H1 (cell line): ENCODE measurements around the gene DPP10. TPM values are rescaled to one million over a fixed set of nuclear protein-coding genes. Genes with fewer than 3 reads are reported as not detected.

Experiments
- CTCF ChIA-PET: fragments of 300-600 bp; sonication (Branson Sonifier 250); formaldehyde crosslinking; loops from one replicate; lab custom pipeline; 2021; ENCODE audit not compliant: partially characterized antibody; lab: Charles Lee
- POLR2A ChIA-PET: fragments of 300-600 bp; sonication (Branson Sonifier 250); formaldehyde crosslinking; loops from one replicate; lab custom pipeline; 2021; ENCODE audit warnings: inconsistent platforms; ENCODE audit not compliant: partially characterized antibody; lab: Charles Lee
- DNase-seq, 2 experiments: peaks; one replicate each; pipeline versions ENCODE4 v3.0.0 to v3.0.0-alpha.2; 2010 to 2022; ENCODE audit warnings: low spot score in 2 of 2, low read depth in 1 of 2, mixed read lengths in 1 of 2
- FAIRE-seq: peaks from 2 replicates; lab custom pipeline; 2011; peaks lifted over from hg19 to GRCh38; lab: Jason Lieb, UNC
- H2AFZ ChIP-seq: 2 replicates; pipeline ENCODE4 v1.8.1; 2012; ENCODE audit warnings: low read length, inconsistent platforms
- H2AK5ac ChIP-seq: 2 replicates; pipeline ENCODE4 v1.6.1; 2013; ENCODE audit warnings: low read depth, low read length
- H2BK120ac ChIP-seq: replicated peaks from 2 replicates; pipeline ENCODE3; 2013; ENCODE audit warnings: low read depth, low read length, inconsistent platforms
- H2BK12ac ChIP-seq: 2 replicates; pipeline ENCODE4 v1.6.1; 2013; ENCODE audit warnings: low read depth, low read length
- H2BK15ac ChIP-seq: 2 replicates; pipeline ENCODE4 v1.6.1; 2013; ENCODE audit warnings: low read length
- H2BK20ac ChIP-seq: 2 replicates; pipeline ENCODE4 v1.6.1; 2013; ENCODE audit warnings: low read length
- H2BK5ac ChIP-seq: 2 replicates; pipeline ENCODE4 v1.6.1; 2013; ENCODE audit warnings: low read depth, low read length
- H3K14ac ChIP-seq: 2 replicates; pipeline ENCODE4 v1.6.1; 2013; ENCODE audit warnings: inconsistent platforms; ENCODE audit not compliant: insufficient read length
- H3K18ac ChIP-seq: 2 replicates; pipeline ENCODE4 v1.6.1; 2013; ENCODE audit warnings: low read length; ENCODE audit errors: extremely low read depth
- H3K23ac ChIP-seq: 2 replicates; pipeline ENCODE4 v1.6.1; 2013; ENCODE audit warnings: inconsistent platforms; ENCODE audit not compliant: insufficient read length
- H3K23me2 ChIP-seq: 2 replicates; pipeline ENCODE4 v1.6.1; 2013; ENCODE audit warnings: low read depth, low read length
- H3K27ac ChIP-seq: 2 replicates; pipeline ENCODE4 v1.6.1; 2011; ENCODE audit warnings: low read depth, low read length, inconsistent platforms
- H3K27me3 ChIP-seq, 4 experiments: replicated peaks in 1 of 4; 1 replicate in 1 of 4; 2 replicates in 3 of 4; pipeline versions ENCODE4 v1.6.1 to v1.8.1; 2011 to 2013; ENCODE audit warnings: low read length in 3 of 4, mild to moderate bottlenecking in 3 of 4, inconsistent platforms in 2 of 4, mixed read lengths in 2 of 4, moderate library complexity in 1 of 4; ENCODE audit not compliant: control insufficient read depth in 3 of 4, insufficient read depth in 3 of 4; ENCODE audit errors: extremely low read depth in 1 of 4
- H3K36me3 ChIP-seq, 4 experiments: 2 replicates each; pipeline versions ENCODE4 v1.6.1 to v1.8.1; 2011 to 2013; ENCODE audit warnings: mild to moderate bottlenecking in 4 of 4, low read length in 3 of 4, moderate library complexity in 2 of 4, control low read depth in 1 of 4, inconsistent platforms in 1 of 4; ENCODE audit not compliant: insufficient read depth in 4 of 4, control insufficient read depth in 2 of 4
- H3K4ac ChIP-seq: replicated peaks from 2 replicates; pipeline ENCODE3; 2013; ENCODE audit warnings: low read length, low read depth, mixed read lengths, inconsistent platforms; ENCODE audit not compliant: insufficient read length
- H3K4me1 ChIP-seq, 4 experiments: replicated peaks in 1 of 4; 1 replicate in 1 of 4; 2 replicates in 3 of 4; pipeline versions ENCODE4 v1.6.1 to v1.8.1; 2011 to 2013; ENCODE audit warnings: low read length in 3 of 4, inconsistent platforms in 2 of 4, mixed read lengths in 1 of 4; ENCODE audit not compliant: insufficient read depth in 4 of 4, control insufficient read depth in 3 of 4
- H3K4me2 ChIP-seq, 2 experiments: 2 replicates each; pipeline versions ENCODE4 v1.6.1 to v1.8.1; 2011 to 2013; ENCODE audit warnings: low read depth in 2 of 2, low read length in 2 of 2, control low read depth in 1 of 2, inconsistent platforms in 1 of 2, mild to moderate bottlenecking in 1 of 2; ENCODE audit not compliant: insufficient read depth in 1 of 2
- H3K4me3 ChIP-seq, 4 experiments: fragments of 200-600, 300-600 bp in 1 of 4; sonication (generic), shearing (Covaris generic), sonication (Bioruptor Twin) in 1 of 4; 2 replicates each; pipeline versions ENCODE4 v1.5.1 to v1.8.1; 2011 to 2016; ENCODE audit warnings: low read length in 4 of 4, low read depth in 3 of 4, control low read depth in 2 of 4, inconsistent platforms in 2 of 4, mild to moderate bottlenecking in 2 of 4, mixed read lengths in 1 of 4, moderate library complexity in 1 of 4; ENCODE audit not compliant: insufficient read depth in 2 of 4; ENCODE audit errors: extremely low read depth in 1 of 4
- H3K56ac ChIP-seq: replicated peaks from 2 replicates; pipeline ENCODE3; 2013; ENCODE audit warnings: low read depth, mild to moderate bottlenecking, mixed read lengths, low read length, inconsistent platforms; ENCODE audit not compliant: insufficient read length
- H3K79me1 ChIP-seq: 2 replicates; pipeline ENCODE4 v1.6.1; 2013; ENCODE audit warnings: low read depth, low read length, control low read depth
- H3K79me2 ChIP-seq, 2 experiments: 2 replicates each; pipeline versions ENCODE4 v1.6.1 to v1.8.1; 2012 to 2013; ENCODE audit warnings: low read length in 2 of 2, mild to moderate bottlenecking in 2 of 2, inconsistent platforms in 1 of 2; ENCODE audit not compliant: insufficient read depth in 2 of 2, control insufficient read depth in 1 of 2
- H3K9ac ChIP-seq, 4 experiments: replicated peaks in 1 of 4; 1 replicate in 1 of 4; 2 replicates in 3 of 4; pipeline versions ENCODE4 v1.6.1 to v1.8.1; 2011 to 2013; ENCODE audit warnings: low read depth in 3 of 4, low read length in 3 of 4, control low read depth in 2 of 4, mild to moderate bottlenecking in 2 of 4, moderate library complexity in 2 of 4, inconsistent platforms in 1 of 4; ENCODE audit errors: extremely low read depth in 1 of 4
- H3K9me3 ChIP-seq, 2 experiments: 2 replicates each; pipeline versions ENCODE4 v1.6.1 to v1.8.1; 2012 to 2013; ENCODE audit warnings: mild to moderate bottlenecking in 2 of 2, moderate library complexity in 2 of 2, control low read depth in 1 of 2, inconsistent platforms in 1 of 2, low read depth in 1 of 2, low read length in 1 of 2, mixed read lengths in 1 of 2; ENCODE audit not compliant: insufficient read depth in 2 of 2
- H4K20me1 ChIP-seq, 2 experiments: replicated peaks in 1 of 2; 2 replicates each; pipeline versions ENCODE3 to v1.8.1; 2011 to 2013; ENCODE audit warnings: inconsistent platforms in 2 of 2, low read length in 2 of 2, mild to moderate bottlenecking in 1 of 2; ENCODE audit not compliant: insufficient read depth in 2 of 2, control insufficient read depth in 1 of 2
- H4K5ac ChIP-seq: 2 replicates; pipeline ENCODE4 v1.6.1; 2013; ENCODE audit warnings: low read length, low read depth, mixed read lengths, inconsistent platforms; ENCODE audit not compliant: insufficient read length
- H4K8ac ChIP-seq: 2 replicates; pipeline ENCODE4 v1.8.0; 2013; ENCODE audit warnings: mild to moderate bottlenecking, moderate library complexity, low read length, inconsistent platforms; ENCODE audit not compliant: insufficient read depth; ENCODE audit errors: extremely low read depth
- H4K91ac ChIP-seq: replicated peaks from 2 replicates; pipeline ENCODE3; 2013; ENCODE audit warnings: low read length, mixed read lengths, inconsistent platforms; ENCODE audit not compliant: insufficient read length
- ASH2L ChIP-seq: fragments of 200-600, 300-600 bp; sonication (generic); IDR thresholded peaks from one replicate; pipeline ENCODE4 v1.7.1; 2017; ENCODE audit warnings: low read length
- BACH1 ChIP-seq: IDR thresholded peaks from 2 replicates; pipeline ENCODE4 v1.6.1; 2012; ENCODE audit warnings: low read length, improper control_type of control experiment
- CTBP2 ChIP-seq: IDR thresholded peaks from 2 replicates; pipeline ENCODE4 v1.7.0; 2011; ENCODE audit warnings: borderline replicate concordance, mild to moderate bottlenecking, moderate library complexity, mixed read lengths, low read length; ENCODE audit not compliant: insufficient read depth, insufficient read length
- JUND ChIP-seq: IDR thresholded peaks from 2 replicates; pipeline ENCODE4 v1.6.1; 2011; ENCODE audit warnings: mild to moderate bottlenecking, improper control_type of control experiment, low read length
- MAFK ChIP-seq: IDR thresholded peaks from 2 replicates; pipeline ENCODE4 v1.6.1; 2012; ENCODE audit warnings: low read depth, mild to moderate bottlenecking, improper control_type of control experiment, low read length
- RFX5 ChIP-seq: IDR thresholded peaks from 2 replicates; pipeline ENCODE4 v1.6.1; 2011; ENCODE audit warnings: low read depth, low read length, improper control_type of control experiment, borderline replicate concordance
- SP1 ChIP-seq: IDR thresholded peaks from 2 replicates; pipeline ENCODE4 v1.6.1; 2011; ENCODE audit warnings: low read depth, low read length
- SRF ChIP-seq: IDR thresholded peaks from 2 replicates; pipeline ENCODE4 v1.6.1; 2011; ENCODE audit warnings: mild to moderate bottlenecking, low read depth, low read length, moderate library complexity
- YY1 ChIP-seq: IDR thresholded peaks from 2 replicates; pipeline ENCODE4 v1.6.1; 2011; ENCODE audit warnings: low read depth, mild to moderate bottlenecking, low read length
- polyA plus RNA-seq, 7 experiments: library from polyadenylated mRNA; depleted of rRNA in 3 of 7; stranded (reverse) in 5 of 7; unstranded in 2 of 7; fragments of >200 nt in 5 of 7; fragments of 200-250 nt in 2 of 7; gene quantifications; 1 replicate in 5 of 7; 2 replicates in 1 of 7; 4 replicates in 1 of 7; pipeline versions ENCODE4 v1.2.1 to v1.2.3, GENCODE V29; 2011 to 2013; ENCODE audit warnings: missing spikeins in 2 of 7, mixed read lengths in 2 of 7
- total RNA-seq: library from RNA; stranded (reverse); fragmentation: NEBNext Ultra II Directional; extraction: Animal tissue kit (Norgen Biotek cat#: 25700); gene quantifications from 2 replicates; pipeline ENCODE4 v1.2.1, GENCODE V29; 2021

DPP10 gene
- total and polyA plus RNA-seq, 2 of the 8 experiments (the other 6 are each of a cell fraction or from before 2014, with no cell fraction given): 3.3 to 7.2 TPM

GRCh38 chr2:115070002-115070401 is 627.6 kb downstream of the DPP10 start:
- no peak overlapping the region for H3K23ac ChIP-seq
- no peak overlapping the region for H3K4ac ChIP-seq
- H3K36me3 ChIP-seq: no peaks in the 10 kb centered on the region
- no peaks in the 10 kb centered on the region for H3K79me1 ChIP-seq
- no peak overlapping the region for H3K14ac ChIP-seq
- DNase-seq: no peak
- TF ChIP-seq BACH1 (no peak), RFX5 (no peak), ASH2L (no peak), YY1 (no peak), SRF (no peak), MAFK (no peak), CTBP2 (no peak), JUND (no peak), SP1 (no peak)
- no peak overlapping the region for H3K27ac ChIP-seq
- H2AFZ ChIP-seq: no peak overlapping the region
- H3K18ac ChIP-seq: no peak overlapping the region
- no peaks in the 10 kb centered on the region for H3K23me2 ChIP-seq
- ChIA-PET POLR2A (no interaction called here), CTCF (no interaction called here)
- no peak overlapping the region for H4K8ac ChIP-seq
- no peaks in the 10 kb centered on the region; a peak in 1 of 4 replicates for H3K9me3 ChIP-seq
- no peak overlapping the region for H3K9ac ChIP-seq
- no peak overlapping the region for H2AK5ac ChIP-seq
- H2BK12ac ChIP-seq: no peak overlapping the region
- no peak overlapping the region for H2BK120ac ChIP-seq
- no peak overlapping the region for H2BK15ac ChIP-seq
- no peak overlapping the region for H2BK5ac ChIP-seq
- H3K4me1 ChIP-seq: no peaks in the 10 kb centered on the region
- H4K91ac ChIP-seq: no peak overlapping the region
- no peak overlapping the region for H4K5ac ChIP-seq
- H3K79me2 ChIP-seq: no peaks in the 10 kb centered on the region
- no peak overlapping the region for H2BK20ac ChIP-seq
- no peak for FAIRE-seq
- no peak overlapping the region for H3K4me2 ChIP-seq
- no peaks in the 10 kb centered on the region for H4K20me1 ChIP-seq
- no peaks in the 10 kb centered on the region for H3K27me3 ChIP-seq
- H3K56ac ChIP-seq: no peak overlapping the region
- H3K4me3 ChIP-seq: no peak overlapping the region
